Stimulated activated CD8-positive, alpha-beta memory T cell treated with anti-CD3 and anti-CD28 coated beads, Interleukin-12 subunit alpha, Interleukin-12 subunit beta, amount 100 ng/mL, for 4 hours (primary cell): ENCODE measurements around the gene IPO4.

ENCODE experiments used
- DNase-seq: peaks from one replicate; pipeline ENCODE4 v3.0.0-alpha.2; 2020; ENCODE audit warnings: low read depth

Gene IPO4

DNA sequence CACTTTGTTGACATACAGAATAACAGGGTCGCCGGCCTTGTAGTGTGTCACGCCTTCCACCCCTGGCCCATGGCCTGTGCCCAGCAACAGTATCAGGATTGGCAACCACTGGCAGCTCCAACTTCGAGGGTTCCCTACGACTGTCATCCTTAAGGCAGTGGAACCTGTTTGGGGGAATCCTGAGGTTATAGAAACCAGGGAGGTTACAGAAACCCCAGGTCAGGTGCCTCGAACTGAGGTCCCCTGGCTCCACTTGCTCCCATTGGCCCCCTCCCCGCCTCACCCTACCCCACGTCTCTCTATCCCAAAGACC is 6.2 kb upstream of the IPO4 start:
- no peak for DNase-seq

DNA sequence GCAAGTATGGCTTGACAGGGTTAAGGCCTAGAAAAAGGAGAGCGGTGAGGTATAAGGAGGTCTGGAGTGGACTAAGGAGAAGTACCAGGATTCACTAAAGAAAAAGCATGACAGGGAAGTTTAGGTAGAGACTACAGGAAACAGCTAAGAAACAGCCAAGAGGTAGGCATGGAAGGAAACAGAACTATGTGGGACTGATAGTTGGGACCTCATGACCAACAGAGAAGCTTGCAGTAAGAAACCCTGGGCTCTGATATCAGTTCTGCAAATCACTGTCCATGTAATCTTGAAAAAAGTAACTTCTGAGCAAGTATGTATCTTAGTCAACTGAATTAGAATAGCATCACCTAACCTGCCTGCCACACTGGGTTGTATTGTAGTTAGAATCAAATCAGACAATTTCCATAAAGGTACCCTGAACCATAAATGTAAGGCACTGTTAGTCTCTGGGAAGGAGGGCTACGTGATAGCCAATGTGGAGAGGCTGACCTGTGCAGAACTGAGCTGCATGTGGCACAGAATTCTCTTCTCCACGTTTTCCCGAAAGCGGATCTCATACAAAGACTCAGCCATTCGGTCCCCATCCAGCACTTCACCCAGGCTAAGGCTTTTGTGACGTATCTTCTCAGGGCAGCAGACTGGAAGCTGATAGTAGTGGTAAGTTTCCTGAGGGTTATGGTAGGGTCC is 5.7 kb upstream of the IPO4 start:
- no peak for DNase-seq

DNA sequence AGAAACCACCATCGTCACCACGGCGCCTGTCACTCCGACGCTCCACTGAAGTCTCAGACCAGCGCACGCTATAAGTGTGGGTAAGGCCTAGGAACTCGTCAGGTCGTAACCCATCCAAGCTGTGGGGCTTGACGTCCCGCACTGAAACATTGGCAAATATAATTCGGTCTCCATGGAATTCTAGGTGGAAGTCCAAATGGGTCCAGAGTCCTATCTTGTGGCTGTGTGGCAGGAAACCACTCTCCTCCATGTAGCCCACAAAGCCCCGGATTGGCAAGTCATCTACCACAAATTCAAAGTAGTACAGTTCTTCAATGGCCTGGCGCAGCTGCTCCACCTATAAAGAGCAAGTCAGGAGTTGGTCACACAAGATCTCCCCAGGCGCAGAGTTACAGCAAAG is 4.3 kb upstream of the IPO4 start:
- DNase-seq: no peak

DNA sequence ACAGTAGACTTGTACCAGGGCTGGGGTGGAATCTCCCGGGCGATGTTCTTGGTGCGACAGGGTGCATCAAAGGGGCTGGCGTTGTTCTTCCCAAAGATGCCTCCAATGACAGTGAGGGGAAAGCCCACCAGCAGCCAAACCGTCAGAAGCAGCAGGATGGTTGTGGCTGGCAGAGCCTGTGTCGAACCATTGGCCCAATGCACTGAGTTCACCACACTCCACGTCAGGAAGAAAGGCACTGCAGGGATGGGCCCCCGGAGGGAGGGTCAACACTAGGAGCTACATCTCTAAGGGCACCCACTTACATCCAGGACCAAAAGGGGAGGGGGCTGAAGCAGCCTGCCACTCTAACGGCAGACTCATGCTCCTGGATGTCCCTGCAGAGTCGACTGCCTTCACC is 1.8 kb upstream of the IPO4 start:
- DNase-seq: no peak

DNA sequence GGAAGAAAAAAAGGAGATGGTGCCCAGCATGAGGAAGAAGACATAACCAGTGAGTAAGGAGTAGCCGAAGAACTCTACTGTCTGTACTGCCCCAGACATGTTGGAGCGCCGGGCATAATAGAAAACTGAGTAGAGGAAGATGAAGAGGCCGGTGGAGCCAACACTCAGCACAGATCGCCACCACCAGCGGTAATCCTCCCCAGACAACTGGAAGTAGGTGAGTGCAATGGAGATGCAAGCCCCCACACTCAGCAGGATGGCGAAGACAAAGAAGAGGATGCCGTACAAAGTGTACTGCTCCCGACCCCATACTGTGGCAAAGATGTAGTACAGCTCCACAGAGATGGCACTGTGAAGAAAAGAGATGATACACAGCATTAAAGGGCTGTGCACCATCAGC is 844 bp upstream of the IPO4 start:
- DNase-seq: no peak

DNA sequence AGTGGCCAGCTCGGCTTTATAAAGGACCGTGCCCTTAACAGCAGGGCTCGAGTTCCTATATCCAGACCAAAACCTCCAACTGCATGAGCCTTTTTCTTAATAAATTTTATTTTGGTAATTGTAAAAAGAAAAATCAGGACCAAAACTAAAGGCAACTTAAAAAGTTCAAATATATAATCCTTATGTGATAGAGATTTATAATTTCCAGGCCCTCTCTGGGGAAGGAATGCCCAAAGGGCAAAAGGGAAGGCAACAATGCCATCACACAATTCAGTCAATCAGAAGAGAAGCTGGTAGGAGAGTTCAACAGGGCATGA is 401 bp upstream of the IPO4 start:
- DNase-seq: no peak

DNA sequence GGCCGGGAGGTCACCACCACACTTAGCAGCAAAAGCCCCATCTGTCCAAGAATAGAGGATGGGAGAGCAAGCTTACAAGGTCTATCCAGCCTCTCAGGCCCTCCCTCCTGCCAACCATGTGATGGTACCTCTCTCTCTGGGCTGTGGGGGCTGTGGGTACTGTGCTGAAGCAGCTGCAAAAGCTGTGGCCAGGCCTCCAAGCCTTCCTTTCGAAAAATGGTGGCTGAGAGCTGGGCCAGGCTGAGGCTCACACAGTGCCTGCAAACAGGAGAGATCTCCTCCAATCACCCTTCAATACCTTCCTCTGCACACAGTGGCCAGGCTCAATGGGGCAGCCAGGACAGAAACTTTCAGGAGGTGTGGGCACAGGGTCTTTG is 1.1 kb downstream of the IPO4 start:
- DNase-seq: no peak

DNA sequence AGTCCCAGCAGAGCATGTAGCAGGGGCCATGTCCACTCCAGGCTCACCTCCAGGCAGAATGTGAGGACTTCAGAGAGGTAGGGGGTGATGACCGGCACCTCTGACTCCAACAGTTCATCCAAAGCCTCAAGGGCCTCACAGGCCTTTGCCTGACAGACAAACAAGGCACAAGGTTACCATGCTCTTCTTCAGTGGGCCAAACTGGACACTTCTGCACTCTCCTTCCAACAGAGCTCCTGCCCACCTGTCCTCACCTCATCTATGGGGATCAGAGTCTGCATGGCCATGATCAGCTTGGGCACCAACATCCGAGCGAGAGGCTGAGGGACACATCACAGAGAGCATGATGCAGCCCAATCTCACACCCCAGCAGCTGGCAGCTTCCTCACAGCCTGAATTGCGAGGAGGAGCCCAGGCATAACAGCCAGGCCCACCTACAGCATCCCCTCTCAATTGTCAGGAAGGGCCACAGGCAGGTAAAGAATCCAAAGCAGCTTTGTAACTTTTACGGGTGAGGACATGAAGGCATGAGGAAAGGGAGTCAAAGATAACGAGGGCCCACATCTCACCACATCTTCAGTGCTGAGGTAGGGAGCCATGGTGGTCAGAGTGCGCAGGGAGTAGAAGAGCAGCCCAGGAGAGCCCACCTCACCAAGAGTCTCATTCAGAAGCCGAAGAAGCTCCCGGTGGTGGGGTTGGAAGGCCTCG is 1.6 kb downstream of the IPO4 start:
- no peak for DNase-seq

DNA sequence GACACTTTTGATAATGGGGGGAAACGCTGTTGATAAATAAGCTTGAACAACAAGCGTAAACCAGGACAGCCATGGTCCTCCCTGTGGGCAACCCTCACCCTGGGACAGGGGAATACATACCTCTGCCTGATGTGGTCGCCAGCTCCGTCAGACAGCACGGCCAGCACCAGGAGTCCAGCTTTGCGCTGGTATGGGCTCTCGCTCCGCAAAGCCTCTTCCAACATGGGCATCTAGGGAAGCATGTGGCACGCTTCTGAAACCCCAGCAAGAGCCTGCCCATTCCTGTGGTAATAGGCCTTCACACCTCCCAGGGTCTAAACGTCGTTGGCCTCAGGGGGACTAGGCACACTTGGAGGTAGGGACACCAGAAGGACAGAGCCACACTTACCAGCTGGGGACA is 2.9 kb downstream of the IPO4 start:
- DNase-seq: no peak

DNA sequence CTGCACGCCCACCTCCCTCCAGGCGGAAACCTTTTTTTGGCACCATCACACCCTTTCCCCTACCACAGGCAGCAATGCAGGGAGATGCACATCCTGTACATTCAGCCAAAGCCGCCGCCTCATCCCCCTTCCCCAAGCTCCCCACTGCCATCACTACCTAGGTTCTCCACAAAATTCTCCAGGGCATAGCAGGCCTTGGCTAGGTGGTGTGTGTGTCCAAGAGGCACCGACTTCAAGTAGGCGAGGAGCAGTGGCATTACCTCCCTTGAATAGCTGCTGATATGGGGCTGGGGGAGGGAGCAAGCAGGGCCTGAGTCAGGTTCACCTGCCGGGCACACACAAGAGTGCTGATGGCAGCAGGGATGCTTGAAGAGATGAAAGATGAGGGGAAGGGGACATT is 3.6 kb downstream of the IPO4 start:
- DNase-seq: no peak

DNA sequence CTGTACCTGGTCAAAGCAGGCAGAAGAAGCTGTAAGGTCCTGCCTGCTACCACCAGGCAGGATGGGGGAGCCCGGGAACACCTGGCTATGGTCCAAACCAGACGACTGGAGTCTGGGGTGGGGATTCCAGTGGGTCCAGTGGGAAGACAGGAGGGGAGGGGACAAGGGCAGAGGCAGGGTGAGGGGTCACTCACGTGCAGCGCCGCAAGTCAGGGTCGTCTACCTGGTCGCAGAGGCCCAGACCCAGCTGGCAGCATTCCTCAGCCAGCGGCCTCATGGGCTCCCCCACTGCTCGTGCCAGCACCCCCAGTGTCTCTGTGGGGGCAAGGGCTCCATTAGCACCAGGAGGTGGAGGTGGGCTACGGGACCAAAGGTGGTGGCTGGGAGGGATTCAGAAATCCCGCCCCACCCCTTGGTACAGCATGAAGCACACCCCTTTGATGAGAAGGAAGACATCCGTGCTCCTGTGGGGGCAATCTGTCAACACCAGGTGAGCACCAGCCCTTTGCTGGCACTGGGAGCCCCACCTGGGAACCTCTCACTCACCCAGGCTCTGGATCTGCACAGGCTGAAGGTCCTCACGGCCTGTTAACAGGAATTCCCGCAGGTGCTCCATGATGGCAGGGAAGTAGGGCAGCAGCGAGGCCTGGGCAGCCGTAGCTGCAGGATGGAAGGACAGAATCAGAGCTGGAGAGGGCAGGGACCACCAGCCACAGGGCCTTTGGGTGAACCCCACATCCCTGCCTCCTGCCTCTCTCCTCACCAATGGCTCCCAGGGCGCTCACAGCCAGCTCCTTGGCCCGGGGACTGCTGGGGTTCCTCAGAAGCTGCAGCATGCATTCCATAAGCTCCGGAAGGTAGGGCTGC is 4.3 kb downstream of the IPO4 start:
- DNase-seq: no peak

DNA sequence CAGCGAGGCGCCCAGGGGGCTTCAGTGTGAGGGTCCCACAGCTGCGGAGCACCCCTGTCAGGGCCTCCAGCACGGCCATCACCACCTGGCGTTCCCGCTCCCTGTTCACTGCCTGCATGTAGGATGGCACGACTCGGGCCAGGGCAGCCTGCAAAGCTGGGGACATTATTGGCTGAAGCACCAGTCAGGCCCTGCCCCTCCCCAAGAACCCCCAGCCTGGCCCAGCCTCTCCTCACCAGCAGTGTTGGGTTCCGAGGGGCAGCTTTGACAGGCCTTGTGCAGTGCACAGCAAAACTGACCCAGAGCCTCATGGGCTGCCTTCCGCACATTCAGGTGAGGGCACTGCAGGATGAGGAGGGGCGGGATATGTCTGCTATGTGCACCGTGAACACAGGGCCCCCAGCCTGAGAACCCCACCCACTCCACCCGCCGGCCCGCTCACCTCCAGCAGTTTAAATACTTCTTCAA is 5.6 kb downstream of the IPO4 start:
- DNase-seq: no peak

DNA sequence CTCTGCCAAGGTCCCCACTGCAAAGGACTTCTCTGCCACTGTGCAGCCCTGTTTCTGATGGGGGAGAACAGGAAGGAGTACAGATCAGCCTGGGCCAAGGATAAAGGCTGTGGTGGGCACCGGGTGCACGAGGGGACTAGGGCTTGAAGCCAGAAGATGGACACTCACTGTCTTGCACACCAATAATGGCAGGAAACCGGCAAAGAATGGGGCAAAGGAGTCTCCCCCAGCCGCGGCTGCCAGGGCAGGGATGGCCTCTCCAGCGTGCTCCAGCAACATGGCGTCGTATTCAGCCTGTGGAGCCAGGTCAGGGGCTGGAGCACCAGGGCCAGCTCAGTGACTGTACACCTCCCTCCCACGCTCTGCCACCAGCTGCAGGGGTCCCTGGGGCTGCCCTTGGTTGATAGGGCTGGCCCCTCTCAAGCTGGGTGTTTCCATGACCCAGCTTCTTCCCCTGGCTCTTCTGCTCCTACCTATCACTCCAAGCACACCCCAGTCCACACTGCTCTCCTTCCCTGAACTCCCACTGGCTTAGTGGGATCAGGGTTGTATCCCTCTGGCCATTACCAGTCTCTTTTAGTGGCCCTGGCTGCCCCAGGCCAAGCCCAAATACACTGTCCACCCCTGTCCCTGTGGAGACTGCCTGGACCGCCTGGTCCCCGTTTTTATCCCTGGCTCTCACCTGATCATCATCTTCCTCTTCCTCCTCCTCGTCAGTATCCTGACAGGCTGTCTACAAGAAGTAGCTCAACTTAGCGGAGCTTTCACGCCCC is 6.3 kb downstream of the IPO4 start:
- no peak for DNase-seq

DNA sequence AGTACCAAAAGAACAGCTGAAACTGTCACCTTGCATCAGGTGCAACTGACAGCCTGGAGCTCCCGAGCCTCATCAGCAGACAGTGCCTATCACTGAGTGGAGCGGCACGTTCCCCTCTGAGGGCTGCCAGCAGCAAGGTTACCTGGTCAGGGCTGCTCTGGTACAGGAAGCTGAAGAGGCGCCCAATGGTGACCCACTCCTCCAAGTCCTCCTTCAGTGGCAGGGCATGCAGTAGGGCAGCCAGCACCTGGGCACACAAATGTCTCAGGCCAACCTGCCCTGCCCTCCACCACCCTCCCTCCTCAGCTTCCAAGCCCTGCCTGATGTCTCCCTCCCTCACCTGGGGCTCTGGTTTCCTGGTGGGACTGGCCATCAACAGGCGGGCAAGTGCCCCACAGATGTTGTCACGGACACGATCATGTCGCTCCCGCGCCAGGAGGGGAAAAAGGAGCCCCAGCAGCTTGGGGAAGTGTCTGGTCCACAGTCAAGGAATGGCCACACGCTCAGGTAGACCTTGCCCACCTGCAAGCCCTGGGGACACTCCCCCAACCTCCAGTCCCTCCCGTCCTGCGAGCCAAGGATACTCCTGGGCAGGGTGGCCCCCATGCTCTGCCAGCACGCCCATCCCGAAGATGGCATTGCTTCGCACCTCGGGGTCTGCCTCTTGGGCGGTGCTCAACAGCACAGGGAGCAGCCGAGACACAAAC is 7.1 kb downstream of the IPO4 start:
- no peak for DNase-seq

DNA sequence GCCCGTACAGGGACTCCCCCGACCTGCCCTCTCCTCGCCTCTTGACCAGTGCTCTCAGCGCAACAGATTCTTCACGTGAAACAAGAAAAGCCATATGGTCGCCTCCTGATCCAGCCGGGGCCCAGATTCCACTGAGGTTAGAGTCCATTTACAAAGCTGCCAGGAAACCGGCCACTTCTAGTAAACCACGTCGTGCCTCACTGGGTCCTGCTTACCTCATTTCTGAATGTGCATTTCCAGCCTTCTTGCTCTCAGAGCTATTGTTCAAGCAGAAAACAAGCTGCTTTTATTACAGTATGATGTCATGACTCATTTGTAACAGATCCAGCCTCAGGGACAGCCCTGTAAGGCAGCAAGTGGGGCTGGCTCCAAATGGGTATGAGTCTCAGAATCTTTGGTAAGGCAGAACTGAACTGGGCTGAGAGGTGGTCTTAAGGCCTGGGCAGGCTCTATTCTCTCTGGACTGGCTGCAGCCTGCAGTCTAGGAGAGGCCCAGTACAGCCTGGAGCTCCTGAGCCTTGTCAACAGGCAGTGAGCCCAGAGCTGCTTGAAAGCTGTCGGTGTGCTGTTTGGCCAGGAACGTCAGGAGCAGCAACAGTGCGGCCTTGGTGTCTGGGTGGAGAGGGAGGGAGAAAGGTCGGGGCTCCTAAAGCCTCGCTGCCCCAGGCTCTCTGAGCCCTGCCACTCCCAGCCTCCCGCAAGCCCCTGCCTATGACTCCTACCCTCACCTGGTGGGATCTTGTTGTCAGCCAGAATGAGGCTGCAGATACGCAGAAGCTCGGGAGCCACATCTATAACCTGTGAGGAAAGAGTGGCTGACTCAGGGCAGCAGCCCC is 8.4 kb downstream of the IPO4 start:
- no peak for DNase-seq

DNA sequence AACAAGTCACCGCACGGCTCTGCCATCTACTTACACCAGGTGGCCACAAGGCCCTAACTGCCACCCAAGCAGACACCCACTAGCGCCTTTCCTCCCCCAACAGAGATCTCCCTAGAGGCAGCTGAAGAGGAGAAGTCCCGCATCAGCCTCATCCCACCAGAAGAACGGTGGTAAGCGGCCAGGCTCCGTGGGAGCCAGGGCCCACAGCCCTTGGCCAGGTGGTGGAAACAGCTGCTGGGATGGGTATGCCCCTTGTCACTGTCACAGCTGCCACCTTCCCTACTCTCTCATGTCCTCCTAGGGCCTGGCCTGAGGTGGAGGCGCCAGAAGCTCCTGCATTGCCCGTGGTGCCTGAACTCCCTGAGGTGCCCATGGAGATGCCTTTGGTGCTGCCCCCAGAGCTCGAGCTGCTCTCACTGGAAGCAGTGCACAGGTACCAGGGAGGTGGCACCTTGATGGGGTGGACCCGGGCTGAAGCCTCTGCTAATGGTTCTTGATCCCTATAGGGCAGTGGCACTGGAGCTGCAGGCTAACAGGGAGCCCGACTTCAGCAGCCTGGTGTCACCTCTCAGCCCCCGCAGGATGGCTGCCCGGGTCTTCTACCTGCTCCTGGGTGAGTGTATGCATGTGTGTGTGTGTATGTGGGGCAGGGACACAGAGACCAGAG is 9.2 kb downstream of the IPO4 start:
- no peak for DNase-seq

DNA sequence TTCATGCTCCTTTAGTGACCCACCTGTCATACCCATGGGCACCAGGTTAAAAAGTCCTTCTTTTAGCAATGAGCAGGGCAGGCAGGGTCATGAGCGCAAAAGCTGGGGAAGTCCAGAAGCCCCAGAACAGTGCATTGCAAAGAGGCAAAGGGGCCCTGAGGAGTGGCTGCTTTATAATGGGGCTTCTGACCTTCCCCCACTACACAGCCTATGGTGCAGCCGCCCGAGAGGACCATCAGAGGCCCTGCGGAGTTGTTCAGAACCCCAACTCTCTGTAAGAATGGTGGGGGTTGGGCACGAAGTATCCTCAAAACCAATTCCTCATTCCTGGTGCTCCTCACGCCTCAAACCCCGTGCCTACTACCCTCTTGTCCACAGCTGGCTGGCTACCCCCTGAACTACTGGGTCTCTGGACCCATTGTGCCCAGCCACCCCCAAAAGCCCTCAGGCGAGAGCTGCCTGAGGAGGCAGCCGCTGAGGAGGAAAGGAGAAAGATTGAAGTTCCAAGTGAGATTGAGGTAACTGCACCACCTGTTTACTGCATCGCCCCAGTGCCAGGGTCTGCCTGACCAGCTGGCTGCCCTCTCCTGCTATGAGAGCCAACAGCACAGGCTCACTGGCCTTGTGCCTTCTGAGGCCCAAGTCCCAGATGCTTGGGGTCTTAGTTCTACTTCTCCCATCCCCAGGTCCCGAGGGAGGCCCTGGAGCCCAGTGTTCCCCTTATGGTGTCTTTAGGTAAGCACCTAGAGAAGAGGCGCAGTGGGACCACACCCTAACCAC is 10.0 kb downstream of the IPO4 start:
- DNase-seq: no peak

DNA sequence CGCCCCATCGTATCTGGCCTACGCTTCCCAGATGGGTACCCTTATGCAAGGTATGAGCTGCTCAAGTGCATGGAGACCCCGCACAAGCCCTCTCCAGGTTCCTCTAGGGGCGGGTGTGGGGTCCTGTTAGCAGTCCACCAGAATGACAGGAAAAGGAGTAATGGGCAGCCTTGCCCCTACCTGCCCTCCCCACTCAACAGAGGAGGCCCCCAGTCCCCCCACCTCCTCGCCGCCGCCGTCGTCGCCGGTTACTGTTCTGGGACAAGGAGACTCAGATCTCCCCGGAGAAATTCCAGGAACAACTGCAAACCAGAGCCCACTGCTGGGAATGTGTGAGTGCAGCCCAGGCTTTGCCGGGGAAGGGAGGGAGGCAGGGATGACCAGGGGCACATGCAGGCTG is 10.7 kb downstream of the IPO4 start:
- no peak for DNase-seq

DNA sequence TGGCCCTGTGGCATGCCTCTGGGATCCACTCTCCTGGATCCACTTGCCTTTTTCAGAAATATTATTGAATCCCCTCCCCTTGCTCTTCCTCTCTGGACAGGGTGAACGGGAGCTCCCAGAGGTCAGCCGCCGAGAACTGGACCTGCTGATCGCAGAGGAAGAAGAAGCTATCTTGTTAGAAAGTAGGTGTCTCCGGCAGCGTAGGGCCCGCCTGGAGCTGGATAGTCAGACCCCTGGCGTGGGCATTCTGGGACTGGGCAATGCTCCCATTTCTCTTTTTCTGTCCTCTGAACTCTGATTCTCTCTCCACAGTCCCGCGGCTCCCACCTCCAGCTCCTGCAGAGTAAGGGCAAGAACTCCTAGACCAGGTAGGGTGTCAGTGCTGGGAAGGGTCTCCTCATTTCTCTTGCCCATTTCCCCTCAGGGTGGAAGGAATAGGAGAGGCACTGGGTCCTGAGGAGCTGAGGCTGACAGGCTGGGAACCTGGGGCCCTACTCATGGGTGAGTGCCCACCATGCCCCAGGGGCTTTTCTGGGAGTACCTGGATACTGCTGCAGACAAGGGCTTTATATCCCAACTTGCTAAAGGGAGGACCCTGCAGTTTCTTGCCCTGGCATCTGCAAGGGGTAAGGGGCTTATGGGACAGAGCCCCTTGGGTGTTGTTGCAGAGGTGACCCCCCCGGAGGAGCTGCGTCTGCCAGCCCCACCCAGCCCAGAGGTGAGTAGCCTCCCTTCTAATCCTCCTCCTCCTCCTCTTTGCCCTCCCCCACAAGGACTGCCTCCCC is 11.4 kb downstream of the IPO4 start:
- DNase-seq: no peak
